Heart right ventricle (tissue), 16 donors: ENCODE results near the gene NARF. TPM values are rescaled to one million over a fixed set of nuclear protein-coding genes. Genes with fewer than 3 reads are reported as not detected.

Experiments
- ATAC-seq, 8 donors: fragments of 200-7000 bp; cut with Tn5 transposase; one replicate each; pipeline ENCODE4 v1.9.1; 2020; ENCODE audit warnings: mild to moderate bottlenecking in 8 of 8, moderate library complexity in 8 of 8, moderate number of reproducible peaks in 1 of 8
- DNase-seq, 2 donors: peaks; one replicate each; pipeline ENCODE4 v3.0.0-alpha.2; 2020
- H3K27ac ChIP-seq, 10 donors: fragments of 200-600 bp; sonication (generic) in 2 of 10; one replicate each; pipeline versions ENCODE4 v1.5.0 to v1.8.0; 2020 to 2022; ENCODE audit warnings: mild to moderate bottlenecking in 3 of 10
- H3K27me3 ChIP-seq, 7 donors: fragments of 200-600 bp; one replicate each; pipeline ENCODE4 v1.8.0; 2021 to 2022; ENCODE audit warnings: mild to moderate bottlenecking in 2 of 7
- H3K36me3 ChIP-seq, 9 donors: fragments of 200-600 bp; sonication (generic) in 1 of 9; one replicate each; pipeline versions ENCODE4 v1.5.0 to v1.8.0; 2020 to 2022; ENCODE audit warnings: mild to moderate bottlenecking in 2 of 9
- H3K4me1 ChIP-seq, 9 donors: fragments of 200-600 bp; sonication (generic) in 1 of 9; one replicate each; pipeline versions ENCODE4 v1.5.0 to v1.8.0; 2020 to 2022; ENCODE audit warnings: mild to moderate bottlenecking in 4 of 9
- H3K4me3 ChIP-seq, 10 donors: fragments of 200-600 bp; sonication (generic) in 2 of 10; one replicate each; pipeline versions ENCODE4 v1.5.0 to v1.8.0; 2020 to 2022; ENCODE audit warnings: mild to moderate bottlenecking in 7 of 10, moderate library complexity in 2 of 10
- H3K9me3 ChIP-seq, 11 donors: fragments of 200-600 bp in 10 of 11; sonication (generic) in 2 of 11; one replicate each; pipeline versions ENCODE4 v1.5.0 to v1.8.0; 2013 to 2022; ENCODE audit warnings: mild to moderate bottlenecking in 2 of 11, control low read depth in 1 of 11, moderate library complexity in 1 of 11
- WGBS, 2 donors: extraction: QIAGEN DNeasy Blood & Tissue Kit; methylation state at CpG; one replicate each; pipeline ENCODE4 v1.1.7; 2013; ENCODE audit warnings: inconsistent platforms in 1 of 2; 5-methylcytosine and 5-hydroxymethylcytosine counted together
- intact Hi-C, 10 donors: fragments of 100-400 bp; cut with DNase I; formaldehyde crosslinking; loops; one replicate each; pipeline versions ENCODE4 v1.11.1 to v1.14.2; 2022
- polyA plus RNA-seq, 2 donors: library from polyadenylated mRNA; stranded (reverse); fragments of 200-250 nt; gene quantifications; one replicate each; pipeline ENCODE4 v1.2.3, GENCODE V29; 2013
- total RNA-seq, 10 donors: library from RNA; stranded (reverse); fragmentation: NEBNext Ultra II Directional in 3 of 10; extraction: Animal tissue kit (Norgen Biotek cat#: 25700) in 3 of 10; gene quantifications; one replicate each; pipeline versions ENCODE4 v1.2.1 to v1.2.4, GENCODE V29; 2021 to 2023
- TF ChIP-seq, protein P1 (sequence below), 9 donors: fragments of 200-600 bp; sonication (generic) in 2 of 9; IDR thresholded peaks; one replicate each; pipeline versions ENCODE4 v1.5.0 to v1.8.0; 2021 to 2022; ENCODE audit warnings: antibody characterized with exemption in 9 of 9, mild to moderate bottlenecking in 5 of 9, moderate library complexity in 1 of 9
- donor health status: Arrhythmogenic right ventricular cardiomyopathy.
- donor health status: ischemic (EF 13 %, LVEDD 7.1; RV severe dilation, severe dysfunction).
- donor health status: healthy with polysubstance abuse.
- donor health status: DM: no; HTN: yes; CAD: no.
- donor health status: DM: no; HTN: no; CAD: no.
- donor health status: ischemic (EF 25% LVEDD 6.9; RV normal size, moderate dysfunction).
- donor health status: ischemic (EF 25% LVEDD 5.7; RV mildly dilated, moderate dysfunction).
- donor health status: healthy.
- donor health status: DM: yes; HTN: yes; CAD: no.
- donor health status: Ischemic cardiomyopathy.
- donor health status: ischemic (EF 35%, LVEDD 5.7; RV mildly dilated, moderate dysfunction).
- donor health status: nonischemic (EF 11% LVEDD 7.7; RV severe dilation, severe dysfunction).
- donor health status: DM: yes; HTN: yes; CAD: no.
- donor health status: PGD.
- donor health status: ischemic (EF 29% LVEDD 5.4; RV normal size, mild dysfunction).
- donor health status: nonischemic (EF 23%, LVEDD 6.1; RV moderate dilation, normal function).

NARF gene
- total and polyA plus RNA-seq, 12 donors = 48.4 to 179 (median 64.5) TPM

DNA sequence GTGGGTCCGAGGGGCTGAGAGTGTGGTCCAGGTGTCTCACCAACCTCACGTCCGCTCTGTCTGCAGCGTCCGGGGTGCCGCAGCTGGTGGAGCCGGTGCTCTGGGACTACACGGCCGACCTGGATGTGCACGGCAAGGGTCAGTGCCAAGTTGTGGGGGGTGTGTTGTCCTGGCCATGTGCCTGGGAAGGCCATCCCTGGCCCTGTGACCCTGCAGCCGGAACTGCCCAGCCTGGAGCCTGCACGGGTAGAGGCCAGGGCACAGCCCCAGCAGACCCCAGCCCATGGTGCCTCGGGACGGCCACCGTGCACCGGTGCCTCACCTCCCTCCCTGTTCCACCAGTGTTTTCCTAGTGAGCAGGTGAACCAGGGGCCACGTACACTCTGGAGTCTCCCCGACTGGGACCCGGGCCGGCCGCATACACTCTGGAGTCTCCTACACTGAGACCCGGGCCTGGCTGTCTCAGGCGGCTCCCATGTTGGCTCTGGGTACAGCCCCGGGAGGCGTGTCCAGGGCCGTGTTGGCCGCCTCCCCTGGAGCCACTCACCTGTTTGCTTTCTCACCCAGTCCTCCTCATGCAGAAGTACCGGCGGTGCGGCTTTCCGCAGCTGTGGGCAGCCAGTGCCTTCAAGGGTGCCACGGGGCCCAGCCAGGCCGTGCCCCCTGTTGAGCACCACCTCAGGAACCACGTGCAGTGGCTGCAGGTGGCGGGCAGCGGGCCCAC lies 21.8 kb upstream of the NARF start:
- no peaks in the 10 kb centered on the region for H3K27me3 ChIP-seq
- 94 to 96% methylated on average over 36 of the region's 36 CpGs for WGBS, 2 donors
- no peaks in the 10 kb centered on the region for H3K9me3 ChIP-seq
- ATAC-seq = no peak
- peaks cover 0 to 22% (median 0%) of the 10 kb centered on the region in 9 donors for H3K4me1 ChIP-seq
- no peak overlapping the region for H3K27ac ChIP-seq
- TF ChIP-seq, protein P1, sequence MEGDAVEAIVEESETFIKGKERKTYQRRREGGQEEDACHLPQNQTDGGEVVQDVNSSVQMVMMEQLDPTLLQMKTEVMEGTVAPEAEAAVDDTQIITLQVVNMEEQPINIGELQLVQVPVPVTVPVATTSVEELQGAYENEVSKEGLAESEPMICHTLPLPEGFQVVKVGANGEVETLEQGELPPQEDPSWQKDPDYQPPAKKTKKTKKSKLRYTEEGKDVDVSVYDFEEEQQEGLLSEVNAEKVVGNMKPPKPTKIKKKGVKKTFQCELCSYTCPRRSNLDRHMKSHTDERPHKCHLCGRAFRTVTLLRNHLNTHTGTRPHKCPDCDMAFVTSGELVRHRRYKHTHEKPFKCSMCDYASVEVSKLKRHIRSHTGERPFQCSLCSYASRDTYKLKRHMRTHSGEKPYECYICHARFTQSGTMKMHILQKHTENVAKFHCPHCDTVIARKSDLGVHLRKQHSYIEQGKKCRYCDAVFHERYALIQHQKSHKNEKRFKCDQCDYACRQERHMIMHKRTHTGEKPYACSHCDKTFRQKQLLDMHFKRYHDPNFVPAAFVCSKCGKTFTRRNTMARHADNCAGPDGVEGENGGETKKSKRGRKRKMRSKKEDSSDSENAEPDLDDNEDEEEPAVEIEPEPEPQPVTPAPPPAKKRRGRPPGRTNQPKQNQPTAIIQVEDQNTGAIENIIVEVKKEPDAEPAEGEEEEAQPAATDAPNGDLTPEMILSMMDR (IDR thresholded peaks at IDR 0.05) = no peak
- H3K36me3 ChIP-seq = peaks cover 0 to 76% (median 4%) of the 10 kb centered on the region in 9 donors
- DNase-seq = no peak
- intact Hi-C loops = no loop called here
- H3K4me3 ChIP-seq = no peak overlapping the region

DNA sequence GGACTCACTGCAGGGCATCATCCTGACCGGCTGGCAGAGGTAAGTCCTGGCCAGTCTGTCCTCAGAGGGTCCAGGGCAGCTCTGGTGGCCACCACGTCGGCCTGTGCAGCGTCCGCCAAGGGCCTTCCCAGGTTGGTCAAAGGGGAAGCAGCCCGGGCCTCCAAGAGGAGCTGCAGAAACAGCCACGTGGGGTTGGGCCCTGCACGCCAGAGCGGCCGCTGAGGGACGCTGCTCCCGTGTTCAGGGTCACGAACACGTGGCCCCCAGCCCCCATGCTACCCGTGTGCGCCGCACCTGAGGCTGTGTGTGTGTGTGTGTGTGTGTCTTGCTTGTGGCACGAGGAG lies 21.2 kb upstream of the NARF start:
- 93 to 94% methylated on average over 18 of the region's 18 CpGs for WGBS, 2 donors
- intact Hi-C loops = no loop called here
- Histone ChIP-seq H3K36me3 (peaks cover 0 to 76% (median 4%) of the 10 kb centered on the region in 9 donors), H3K4me1 (peaks cover 0 to 22% (median 0%) of the 10 kb centered on the region in 9 donors), H3K9me3 (no peaks in the 10 kb centered on the region), H3K4me3 (no peak overlapping the region), H3K27ac (no peak overlapping the region), H3K27me3 (no peaks in the 10 kb centered on the region)
- ATAC-seq (no peak), DNase-seq (no peak)
- TF ChIP-seq, protein P1 (IDR thresholded peaks at IDR 0.05) = no peak

DNA sequence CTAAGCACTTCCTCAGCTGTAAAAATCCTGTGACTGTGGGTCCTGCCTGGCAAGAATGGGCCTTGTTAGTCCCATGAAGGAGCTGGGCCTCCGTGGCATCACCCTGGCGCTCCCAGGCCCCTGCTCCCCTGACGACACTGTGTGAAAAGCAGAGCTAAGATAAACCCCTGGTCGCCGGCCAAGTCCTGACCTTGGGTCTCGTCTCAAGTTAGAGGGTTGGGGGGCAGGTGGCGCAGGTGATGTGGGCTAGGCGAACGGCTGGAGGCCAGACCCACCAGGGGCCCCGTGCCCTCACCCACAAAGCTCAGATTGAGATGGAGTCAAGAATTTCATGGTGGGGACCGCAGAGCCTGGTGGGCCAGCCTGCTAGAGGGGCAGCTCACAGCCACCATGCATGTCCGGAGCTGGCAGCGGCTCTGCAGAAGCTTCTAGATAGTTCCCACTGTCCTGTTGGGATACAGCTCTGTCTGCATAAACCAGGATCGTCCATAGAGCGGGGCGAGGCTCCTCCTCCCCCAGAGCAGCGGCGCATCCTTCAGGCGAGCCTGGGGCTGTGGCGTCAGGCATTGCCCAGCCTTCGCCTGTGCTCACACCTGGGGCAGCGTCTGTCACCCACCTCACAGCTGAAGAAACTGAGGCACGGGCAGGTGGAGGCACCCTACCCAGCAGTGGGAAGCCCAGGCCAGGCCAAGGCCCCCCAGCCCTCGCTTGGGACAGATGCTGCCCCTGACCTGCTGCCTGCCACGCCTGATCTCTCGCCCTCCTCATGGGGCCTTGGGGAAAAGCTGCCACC lies 19.9 kb upstream of the NARF start:
- WGBS, 2 donors = 86 to 88% methylated on average over 26 of the region's 26 CpGs
- Histone ChIP-seq H3K27ac (no peak overlapping the region), H3K4me1 (peaks cover 0 to 22% (median 0%) of the 10 kb centered on the region in 9 donors), H3K36me3 (peaks cover 0 to 84% (median 4%) of the 10 kb centered on the region in 9 donors), H3K27me3 (no peaks in the 10 kb centered on the region), H3K4me3 (no peak overlapping the region), H3K9me3 (no peaks in the 10 kb centered on the region)
- no peak for ATAC-seq
- intact Hi-C loops = no loop called here
- TF ChIP-seq, protein P1 (IDR thresholded peaks at IDR 0.05) = no peak
- DNase-seq = peak in 1 of 2 donors; percentile 17

DNA sequence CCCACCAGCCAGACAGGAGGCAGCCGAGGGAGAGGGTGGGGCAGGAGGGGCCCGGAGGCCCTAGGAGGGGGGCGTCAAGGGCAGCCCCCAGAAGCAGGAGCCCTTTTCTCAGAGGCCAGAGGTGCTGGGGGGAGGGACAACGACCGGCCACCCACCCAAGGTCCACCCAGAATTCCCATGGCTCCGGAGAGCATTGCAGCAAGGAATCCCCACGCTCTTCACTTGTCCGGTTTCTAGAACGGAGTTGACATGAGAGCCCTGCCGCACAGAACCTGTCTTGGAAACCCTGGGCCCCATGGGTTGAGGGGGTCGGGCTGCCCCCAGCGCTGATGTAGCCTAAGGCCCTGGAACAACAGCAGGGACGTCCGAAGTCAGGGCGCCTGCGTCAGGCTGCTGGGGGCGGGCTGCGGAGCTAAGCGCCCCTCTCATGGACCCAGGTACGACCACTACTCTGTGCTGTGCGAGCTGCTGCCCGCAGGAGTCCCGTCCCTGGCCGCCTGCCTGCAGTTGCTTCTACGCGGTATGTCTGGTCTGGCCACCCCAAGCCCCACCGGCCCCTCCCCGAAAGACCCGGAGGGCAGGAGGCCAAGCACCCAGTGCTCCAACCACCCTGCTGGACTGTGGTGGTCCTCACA lies 19.2 kb upstream of the NARF start:
- DNase-seq = peak in 1 of 2 donors; percentile 19
- H3K27me3 ChIP-seq = no peaks in the 10 kb centered on the region
- no peak for ATAC-seq
- intact Hi-C loops = no loop called here
- TF ChIP-seq, protein P1 (IDR thresholded peaks at IDR 0.05) = no peak
- no peaks in the 10 kb centered on the region for H3K9me3 ChIP-seq
- H3K4me1 ChIP-seq = peaks cover 0 to 19% (median 0%) of the 10 kb centered on the region in 9 donors
- H3K27ac ChIP-seq = peak overlapping the region in 1 of 10 donors; percentile 72
- peaks cover 0 to 83% (median under 1%) of the 10 kb centered on the region in 9 donors for H3K36me3 ChIP-seq
- no peak overlapping the region for H3K4me3 ChIP-seq
- 89 to 90% methylated on average over 29 of the region's 29 CpGs for whole genome bisulfite sequencing, 2 donors
